GM12865 (cell line): Measurements from ENCODE around the gene RHBDF2.
A peak's percentile ranks its signal among the peaks of the same experiment; 100 is the strongest.
"Not testable (repeated sequence)": the region's sequence is repeated elsewhere in the genome, so short reads cannot be mapped to it uniquely, and the experiment has no call there.

Source experiments
- DNase-seq: peaks from one replicate; pipeline ENCODE4 v3.0.0; 2010; ENCODE audit warnings: low read depth
- H3K4me3 ChIP-seq: 2 replicates; pipeline ENCODE4 v1.5.1; 2011; ENCODE audit warnings: mild to moderate bottlenecking, low read depth, low read length, control low read depth
- CTCF ChIP-seq: IDR thresholded peaks from 2 replicates; pipeline ENCODE4 v1.5.1; 2011; ENCODE audit warnings: low read length, control low read depth, low read depth, inconsistent platforms; ENCODE audit not compliant: insufficient read depth; ENCODE audit errors: missing control alignments

The RHBDF2 gene

DNA sequence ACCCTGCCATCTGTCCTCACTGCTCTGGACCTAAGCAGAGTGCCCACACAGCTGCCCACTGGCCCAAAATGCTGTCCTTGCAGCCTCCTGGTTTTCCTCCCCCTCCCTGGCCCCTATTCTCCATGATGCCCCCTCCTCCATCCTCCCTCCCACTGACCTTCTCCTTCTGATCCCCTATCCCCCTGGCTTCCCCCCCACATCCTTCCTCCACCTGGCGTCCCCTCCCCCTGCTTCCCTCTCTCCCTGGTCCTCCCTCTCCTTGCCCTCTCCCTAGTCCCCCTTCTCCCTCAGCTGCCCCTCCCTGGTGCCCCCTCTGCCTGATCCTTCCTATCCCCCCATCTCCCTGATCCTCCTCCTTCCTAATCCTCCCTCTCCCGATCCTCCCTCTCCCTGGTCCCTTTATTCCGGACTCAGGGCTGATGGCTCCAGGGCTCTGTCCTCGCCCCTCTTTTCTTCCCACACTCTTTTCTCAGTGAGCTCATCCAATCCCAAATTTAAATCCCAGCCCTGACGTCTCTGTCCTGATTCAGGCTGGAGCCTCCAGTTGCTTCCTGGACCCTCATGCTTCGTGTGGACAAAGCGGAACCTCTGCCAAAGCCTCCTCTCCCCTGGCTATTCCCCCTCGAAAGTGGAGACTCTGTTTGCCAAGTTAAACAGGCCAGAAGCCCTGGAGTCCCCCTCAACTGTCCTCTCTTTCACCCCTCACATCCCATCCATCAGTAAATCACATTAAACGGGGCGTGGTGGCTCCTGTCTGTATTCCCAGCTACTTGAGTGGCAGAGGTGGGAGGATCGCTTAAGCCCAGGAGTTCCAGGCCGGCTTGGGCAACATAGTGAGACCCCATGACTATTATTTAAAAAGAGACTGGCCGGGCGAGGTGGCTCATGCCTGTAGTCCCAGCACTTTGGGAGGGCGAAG, 18.1 kb upstream of the RHBDF2 start:
- no peak for DNase-seq
- no peak for TF ChIP-seq CTCF
- no peak overlapping the region for H3K4me3 ChIP-seq

DNA sequence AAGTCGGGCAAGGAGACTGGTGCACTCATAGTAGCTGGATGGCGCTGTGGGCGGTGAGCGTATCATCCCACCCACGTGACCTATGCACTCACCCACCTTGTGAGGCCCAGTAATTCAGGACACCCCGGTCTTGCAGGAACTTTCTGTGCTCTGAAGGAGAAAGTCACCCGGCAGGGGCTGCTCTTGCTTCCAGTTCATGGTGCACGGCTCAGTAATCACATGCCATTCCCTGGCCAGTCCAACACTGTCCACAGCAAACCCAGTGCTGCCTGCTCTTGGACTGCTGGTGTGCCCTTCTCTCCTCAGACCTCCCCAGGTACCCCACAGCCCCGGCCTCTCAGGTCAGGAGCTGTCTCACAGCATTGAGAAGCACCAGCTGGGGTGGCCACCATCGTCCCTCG, 16.4 kb upstream of the RHBDF2 start:
- no peak for TF ChIP-seq CTCF
- DNase-seq, result no peak
- no peak overlapping the region for H3K4me3 ChIP-seq

DNA sequence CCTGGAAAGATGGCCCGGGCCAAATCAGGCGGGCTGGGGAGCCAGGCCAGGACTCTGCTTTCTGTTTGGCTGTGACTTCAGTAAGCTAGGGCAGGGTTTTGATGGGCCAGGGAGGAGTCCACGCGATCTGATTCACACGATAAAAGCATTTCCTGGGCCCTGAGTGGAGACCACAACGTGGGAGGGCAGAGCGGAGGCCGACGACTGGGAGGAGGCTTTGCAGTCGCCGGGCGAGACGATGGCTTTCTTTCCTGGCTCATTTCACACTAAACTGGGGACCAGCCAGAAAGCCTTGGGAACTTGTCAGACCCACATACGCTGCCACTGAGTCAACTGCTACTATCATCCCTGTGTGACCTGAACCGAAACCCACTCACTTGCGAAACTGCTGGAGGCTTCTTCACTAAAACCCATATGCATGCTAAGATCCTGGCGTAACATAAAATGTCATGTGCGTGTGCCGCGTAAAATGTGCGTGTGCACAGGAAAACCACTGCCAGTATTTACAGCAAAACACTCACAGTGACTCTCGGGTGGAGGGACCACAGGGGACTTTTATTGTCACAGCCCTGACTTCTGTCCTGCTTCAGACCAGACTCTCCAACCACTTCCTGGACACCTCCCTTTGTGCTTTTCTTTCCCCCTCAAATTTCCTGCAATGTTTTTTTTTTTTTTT, 14.2 kb upstream of the RHBDF2 start:
- no peak for TF ChIP-seq CTCF
- H3K4me3 ChIP-seq, result peak overlapping the region; percentile 4; the same call in 1 of the 2 replicates
- DNase-seq, result peak; percentile 91

DNA sequence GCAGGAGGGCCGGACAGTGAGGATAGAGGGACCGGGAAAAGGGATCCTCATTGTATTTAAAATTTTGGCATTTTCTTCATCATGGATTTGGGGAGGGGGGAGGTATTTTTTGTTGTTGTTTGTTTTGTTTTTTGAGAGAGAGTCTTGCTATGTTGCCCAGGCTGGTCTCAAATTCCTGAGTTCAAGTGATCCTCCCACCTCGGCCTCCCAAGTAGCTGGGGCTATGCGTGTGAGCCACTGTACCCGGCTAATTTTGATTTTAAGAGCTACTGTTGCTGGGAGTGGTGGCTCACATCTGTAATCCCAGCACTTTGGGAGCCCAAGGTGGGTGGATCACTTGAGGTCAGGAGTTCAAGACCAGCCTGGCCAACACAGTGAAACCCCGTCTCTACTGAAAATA, 13.1 kb upstream of the RHBDF2 start:
- DNase-seq, H3K4me3 ChIP-seq: not testable (repeated sequence)

- DNase-seq, result no peak
- no peak overlapping the region for H3K4me3 ChIP-seq
- TF ChIP-seq CTCF, result no peak
These were observed 12.1 kb upstream of the RHBDF2 start for GRCh38 chr17:76513306-76513692.

DNA sequence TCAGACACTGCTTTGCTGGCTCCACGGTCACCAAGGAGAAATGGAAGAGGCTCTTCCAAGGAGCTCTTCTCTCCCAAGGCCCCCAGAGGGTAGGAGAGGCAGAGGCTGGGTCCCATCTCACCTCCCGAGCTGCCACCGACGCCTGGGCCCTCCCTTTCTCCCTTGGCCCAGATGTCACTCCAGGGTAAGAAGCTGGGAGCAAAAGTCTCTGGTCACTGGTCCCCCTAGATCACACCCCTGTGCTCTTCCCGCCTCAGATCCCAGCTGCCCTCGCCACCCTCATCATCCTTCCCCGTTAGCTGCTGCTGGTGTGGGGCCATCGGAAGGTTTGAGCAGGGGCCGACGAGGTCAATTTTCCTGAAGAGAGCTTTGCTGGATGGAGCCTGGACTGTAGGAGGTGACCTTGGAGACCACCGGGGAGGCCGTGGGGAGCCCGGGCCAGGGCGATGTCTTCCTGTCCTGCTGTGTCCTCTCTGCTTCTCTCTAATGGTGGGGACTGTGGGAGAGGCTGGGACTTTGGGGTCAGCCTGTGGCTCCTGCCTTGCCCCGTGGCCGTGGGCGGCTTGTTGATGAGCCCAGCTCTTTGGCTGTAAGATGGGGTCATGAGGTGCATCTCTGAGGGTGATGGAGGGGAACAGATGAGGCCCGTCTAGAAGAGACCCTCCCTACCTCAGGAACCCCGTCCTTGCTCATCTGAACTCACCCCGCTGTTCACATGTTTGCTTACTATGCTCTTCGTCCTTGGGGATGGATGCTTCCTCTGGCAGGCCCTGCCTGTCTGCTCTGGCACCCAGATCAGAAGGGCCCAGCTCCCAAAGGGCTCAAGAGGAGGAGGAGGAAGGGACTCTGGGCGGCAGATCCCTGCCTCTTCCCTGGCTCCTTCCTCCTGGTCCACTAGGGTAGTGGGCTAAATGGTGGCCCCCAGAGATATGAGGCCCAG, 11.4 kb upstream of the RHBDF2 start:
- no peak for TF ChIP-seq CTCF
- no peak for DNase-seq
- no peak overlapping the region for H3K4me3 ChIP-seq
